ENCODE measurements around the gene KCNMA1.

GRCh38 chr10:77348751-77349150 lies 288.9 kb downstream of the KCNMA1 start:
- no peak for TF ChIP-seq CTCF (IDR thresholded peaks at IDR 0.05 in 4 of 5, conservative IDR thresholded peaks at IDR 0.05 in 1 of 5)
- TF ChIP-seq POLR2A (IDR thresholded peaks at IDR 0.05), result no peak
